ENCODE data around the gene METTL4.

DNA sequence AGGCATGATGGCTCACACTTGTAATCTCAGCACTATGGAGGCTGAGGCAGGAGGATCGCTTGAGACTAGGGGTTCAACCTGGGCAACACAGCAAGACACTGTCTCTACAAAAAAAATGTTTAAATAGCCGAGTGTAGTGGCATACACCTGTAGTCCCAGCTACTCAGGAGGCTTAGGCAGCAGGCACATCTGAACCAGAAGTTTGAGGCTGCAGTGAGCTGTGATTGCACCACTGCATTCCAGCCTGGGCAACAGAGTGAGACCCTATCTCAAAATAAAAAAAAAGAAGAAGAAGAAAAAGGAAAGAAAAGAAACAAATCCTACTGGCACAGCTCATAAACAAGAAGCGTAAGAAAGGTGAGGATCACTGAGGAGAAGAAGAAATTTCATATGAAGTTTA is 19.9 kb downstream of the METTL4 start:
- TF ChIP-seq CTCF (IDR thresholded peaks at IDR 0.05; ENCODE audit: low read length) = no peak
- TF ChIP-seq EZH2 (optimal IDR thresholded peaks at IDR 0.05; ENCODE audit: low read depth, low read length) = no peak
- no peak for TF ChIP-seq EZH2phosphoT487 (IDR thresholded peaks at IDR 0.05; ENCODE audit: low read length)
